Heart right ventricle (tissue), 16 donors: ENCODE measurements around the gene ZNF398. TPM values are rescaled to one million over a fixed set of nuclear protein-coding genes. Genes with fewer than 3 reads are reported as not detected.
A peak's percentile ranks its signal among the peaks of the same experiment; 100 is the strongest.

Source experiments
- ATAC-seq, 8 donors: fragments of 200-7000 bp; cut with Tn5 transposase; one replicate each; pipeline ENCODE4 v1.9.1; 2020; ENCODE audit warnings: mild to moderate bottlenecking in 8 of 8, moderate library complexity in 8 of 8, moderate number of reproducible peaks in 1 of 8
- DNase-seq, 2 donors: peaks; one replicate each; pipeline ENCODE4 v3.0.0-alpha.2; 2020
- H3K27ac ChIP-seq, 10 donors: fragments of 200-600 bp; sonication (generic) in 2 of 10; one replicate each; pipeline versions ENCODE4 v1.5.0 to v1.8.0; 2020 to 2022; ENCODE audit warnings: mild to moderate bottlenecking in 3 of 10
- H3K27me3 ChIP-seq, 7 donors: fragments of 200-600 bp; one replicate each; pipeline ENCODE4 v1.8.0; 2021 to 2022; ENCODE audit warnings: mild to moderate bottlenecking in 2 of 7
- H3K36me3 ChIP-seq, 9 donors: fragments of 200-600 bp; sonication (generic) in 1 of 9; one replicate each; pipeline versions ENCODE4 v1.5.0 to v1.8.0; 2020 to 2022; ENCODE audit warnings: mild to moderate bottlenecking in 2 of 9
- H3K4me1 ChIP-seq, 9 donors: fragments of 200-600 bp; sonication (generic) in 1 of 9; one replicate each; pipeline versions ENCODE4 v1.5.0 to v1.8.0; 2020 to 2022; ENCODE audit warnings: mild to moderate bottlenecking in 4 of 9
- H3K4me3 ChIP-seq, 10 donors: fragments of 200-600 bp; sonication (generic) in 2 of 10; one replicate each; pipeline versions ENCODE4 v1.5.0 to v1.8.0; 2020 to 2022; ENCODE audit warnings: mild to moderate bottlenecking in 7 of 10, moderate library complexity in 2 of 10
- H3K9me3 ChIP-seq, 11 donors: fragments of 200-600 bp in 10 of 11; sonication (generic) in 2 of 11; one replicate each; pipeline versions ENCODE4 v1.5.0 to v1.8.0; 2013 to 2022; ENCODE audit warnings: mild to moderate bottlenecking in 2 of 11, control low read depth in 1 of 11, moderate library complexity in 1 of 11
- CTCF ChIP-seq, 9 donors: fragments of 200-600 bp; sonication (generic) in 2 of 9; IDR thresholded peaks; one replicate each; pipeline versions ENCODE4 v1.5.0 to v1.8.0; 2021 to 2022; ENCODE audit warnings: antibody characterized with exemption in 9 of 9, mild to moderate bottlenecking in 5 of 9, moderate library complexity in 1 of 9
- WGBS, 2 donors: extraction: QIAGEN DNeasy Blood & Tissue Kit; methylation state at CpG; one replicate each; pipeline ENCODE4 v1.1.7; 2013; ENCODE audit warnings: inconsistent platforms in 1 of 2; 5-methylcytosine and 5-hydroxymethylcytosine counted together
- intact Hi-C, 10 donors: fragments of 100-400 bp; cut with DNase I; formaldehyde crosslinking; loops; one replicate each; pipeline versions ENCODE4 v1.11.1 to v1.14.2; 2022
- polyA plus RNA-seq, 2 donors: library from polyadenylated mRNA; stranded (reverse); fragments of 200-250 nt; gene quantifications; one replicate each; pipeline ENCODE4 v1.2.3, GENCODE V29; 2013
- total RNA-seq, 10 donors: library from RNA; stranded (reverse); fragmentation: NEBNext Ultra II Directional in 3 of 10; extraction: Animal tissue kit (Norgen Biotek cat#: 25700) in 3 of 10; gene quantifications; one replicate each; pipeline versions ENCODE4 v1.2.1 to v1.2.4, GENCODE V29; 2021 to 2023
- donor health status: Arrhythmogenic right ventricular cardiomyopathy.
- donor health status: ischemic (EF 13 %, LVEDD 7.1; RV severe dilation, severe dysfunction).
- donor health status: healthy with polysubstance abuse.
- donor health status: DM: no; HTN: yes; CAD: no.
- donor health status: DM: no; HTN: no; CAD: no.
- donor health status: ischemic (EF 25% LVEDD 6.9; RV normal size, moderate dysfunction).
- donor health status: ischemic (EF 25% LVEDD 5.7; RV mildly dilated, moderate dysfunction).
- donor health status: healthy.
- donor health status: DM: yes; HTN: yes; CAD: no.
- donor health status: Ischemic cardiomyopathy.
- donor health status: ischemic (EF 35%, LVEDD 5.7; RV mildly dilated, moderate dysfunction).
- donor health status: nonischemic (EF 11% LVEDD 7.7; RV severe dilation, severe dysfunction).
- donor health status: DM: yes; HTN: yes; CAD: no.
- donor health status: PGD.
- donor health status: ischemic (EF 29% LVEDD 5.4; RV normal size, mild dysfunction).
- donor health status: nonischemic (EF 23%, LVEDD 6.1; RV moderate dilation, normal function).

ZNF398 gene
- total and polyA plus RNA-seq, 12 donors: 2.0 to 9.2 (median 7.4) TPM

GRCh38 chr7:149102666-149103065 is 44.6 kb upstream of the ZNF398 start:
- H3K27ac ChIP-seq: no peak overlapping the region
- DNase-seq (no peak), ATAC-seq (no peak)
- TF ChIP-seq CTCF (IDR thresholded peaks at IDR 0.05): no peak
- no peak overlapping the region for H3K4me3 ChIP-seq
- intact Hi-C loops: no loop called here
- no peaks in the 10 kb centered on the region for H3K4me1 ChIP-seq
- H3K27me3 ChIP-seq: no peaks in the 10 kb centered on the region
- no peaks in the 10 kb centered on the region for H3K9me3 ChIP-seq
- peaks cover 0 to 3% (median 0%) of the 10 kb centered on the region in 9 donors for H3K36me3 ChIP-seq
- 68 to 71% methylated on average over 1 of the region's 1 CpG for WGBS, 2 donors

GRCh38 chr7:149103424-149103823 is 43.8 kb upstream of the ZNF398 start:
- 94 to 96% methylated on average over 9 of the region's 9 CpGs for WGBS, 2 donors
- DNase-seq (no peak), ATAC-seq (no peak)
- H3K9me3 ChIP-seq: no peaks in the 10 kb centered on the region
- peaks cover 0 to 3% (median 0%) of the 10 kb centered on the region in 9 donors for H3K36me3 ChIP-seq
- intact Hi-C loops: no loop called here
- no peak overlapping the region for H3K27ac ChIP-seq
- no peaks in the 10 kb centered on the region for H3K4me1 ChIP-seq
- no peak for TF ChIP-seq CTCF (IDR thresholded peaks at IDR 0.05)
- H3K27me3 ChIP-seq: no peaks in the 10 kb centered on the region
- no peak overlapping the region for H3K4me3 ChIP-seq

- H3K27me3 ChIP-seq: no peaks in the 10 kb centered on the region
- TF ChIP-seq CTCF (IDR thresholded peaks at IDR 0.05): no peak
- H3K9me3 ChIP-seq: no peaks in the 10 kb centered on the region
- intact Hi-C loops: no loop called here
- DNase-seq (no peak), ATAC-seq (no peak)
- H3K27ac ChIP-seq: no peak overlapping the region
- WGBS, 2 donors: 97% methylated on average over 35 of the region's 35 CpGs
- H3K4me3 ChIP-seq: no peak overlapping the region
- no peaks in the 10 kb centered on the region for H3K4me1 ChIP-seq
- H3K36me3 ChIP-seq: peaks cover 0 to 3% (median 0%) of the 10 kb centered on the region in 9 donors
These were observed 43.0 kb upstream of the ZNF398 start for GRCh38 chr7:149104214-149104613.

- Histone ChIP-seq H3K4me3 (no peak overlapping the region), H3K9me3 (no peaks in the 10 kb centered on the region), H3K27me3 (no peaks in the 10 kb centered on the region), H3K36me3 (peaks cover 0 to 3% (median 0%) of the 10 kb centered on the region in 9 donors), H3K27ac (no peak overlapping the region), H3K4me1 (no peaks in the 10 kb centered on the region)
- TF ChIP-seq CTCF (IDR thresholded peaks at IDR 0.05): no peak
- intact Hi-C loops: no loop called here
- ATAC-seq: peak in 1 of 8 donors; percentile 64
- DNase-seq: no peak
- 96% methylated on average over 25 of the region's 25 CpGs for WGBS, 2 donors
These were observed 42.5 kb upstream of the ZNF398 start for GRCh38 chr7:149104749-149105148.
